Fibroblast of pulmonary artery (primary cell): Measurements from ENCODE around the gene ITCH.

ENCODE experiments used
- DNase-seq: peaks from one replicate; pipeline ENCODE4 v3.0.0-alpha.2; 2010; ENCODE audit warnings: low read depth
- H3K4me3 ChIP-seq: replicated peaks from 2 replicates; pipeline ENCODE4 v1.5.1; 2011; ENCODE audit warnings: low read depth, mild to moderate bottlenecking, control low read depth, low read length, moderate library complexity
- TF ChIP-seq, protein P1 (sequence below): IDR thresholded peaks from 2 replicates; pipeline ENCODE4 v1.5.1; 2011; ENCODE audit warnings: mild to moderate bottlenecking, control low read depth, low read length, inconsistent platforms; ENCODE audit errors: missing control alignments

Gene ITCH

DNA sequence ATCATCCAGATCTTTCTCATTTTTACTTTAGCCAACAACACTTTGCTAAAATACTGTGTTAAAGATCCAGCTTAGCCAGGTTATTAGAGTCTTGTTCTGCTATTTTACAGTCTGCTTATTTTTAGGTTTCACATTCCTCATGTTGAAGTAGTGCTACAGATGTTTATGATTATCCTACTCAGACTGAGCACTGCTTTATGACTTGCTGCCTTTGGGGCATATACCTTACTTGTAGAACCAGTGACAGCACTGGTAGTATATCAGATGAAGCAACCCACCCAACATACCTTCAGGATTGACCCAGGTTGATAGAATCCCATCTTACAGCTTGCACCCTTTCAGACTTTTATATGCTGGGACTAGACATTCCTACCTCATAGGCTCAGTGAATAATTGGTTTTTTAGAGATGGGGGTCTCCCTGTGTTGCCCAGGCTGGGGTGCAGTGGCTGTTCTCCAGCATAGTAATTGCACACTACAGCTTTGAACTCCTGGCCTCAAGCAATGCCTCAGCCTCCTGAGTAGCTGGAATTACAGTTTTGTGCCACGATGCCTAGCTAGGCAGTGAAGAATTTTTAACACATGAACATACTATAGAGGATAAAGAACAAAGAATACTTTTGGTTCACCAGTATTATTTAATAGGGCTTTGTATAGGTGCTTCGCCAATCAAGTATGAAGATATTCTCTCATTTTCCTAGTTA lies 89.4 kb downstream of the ITCH start:
- DNase-seq, result no peak
- TF ChIP-seq, protein P1, sequence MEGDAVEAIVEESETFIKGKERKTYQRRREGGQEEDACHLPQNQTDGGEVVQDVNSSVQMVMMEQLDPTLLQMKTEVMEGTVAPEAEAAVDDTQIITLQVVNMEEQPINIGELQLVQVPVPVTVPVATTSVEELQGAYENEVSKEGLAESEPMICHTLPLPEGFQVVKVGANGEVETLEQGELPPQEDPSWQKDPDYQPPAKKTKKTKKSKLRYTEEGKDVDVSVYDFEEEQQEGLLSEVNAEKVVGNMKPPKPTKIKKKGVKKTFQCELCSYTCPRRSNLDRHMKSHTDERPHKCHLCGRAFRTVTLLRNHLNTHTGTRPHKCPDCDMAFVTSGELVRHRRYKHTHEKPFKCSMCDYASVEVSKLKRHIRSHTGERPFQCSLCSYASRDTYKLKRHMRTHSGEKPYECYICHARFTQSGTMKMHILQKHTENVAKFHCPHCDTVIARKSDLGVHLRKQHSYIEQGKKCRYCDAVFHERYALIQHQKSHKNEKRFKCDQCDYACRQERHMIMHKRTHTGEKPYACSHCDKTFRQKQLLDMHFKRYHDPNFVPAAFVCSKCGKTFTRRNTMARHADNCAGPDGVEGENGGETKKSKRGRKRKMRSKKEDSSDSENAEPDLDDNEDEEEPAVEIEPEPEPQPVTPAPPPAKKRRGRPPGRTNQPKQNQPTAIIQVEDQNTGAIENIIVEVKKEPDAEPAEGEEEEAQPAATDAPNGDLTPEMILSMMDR, result no peak
- no peak overlapping the region for H3K4me3 ChIP-seq

DNA sequence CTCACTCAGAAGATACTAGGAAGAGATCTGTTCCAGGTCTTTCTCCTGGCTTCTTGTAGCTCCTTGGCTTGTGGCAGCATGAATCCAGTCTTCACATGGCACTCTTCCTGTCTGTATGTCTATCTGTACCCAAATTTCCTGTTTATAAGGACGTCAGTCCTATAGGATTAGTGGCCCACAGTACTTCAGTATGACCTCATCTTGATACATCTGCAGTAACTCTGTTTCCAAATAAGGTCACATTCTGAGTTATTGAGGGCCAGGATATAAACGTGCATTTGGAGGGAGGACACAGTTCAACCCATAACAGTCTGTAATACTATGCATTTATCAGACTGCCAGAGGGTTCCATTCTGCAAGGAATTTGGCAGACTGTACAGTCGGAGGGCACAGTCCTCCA lies 95.6 kb downstream of the ITCH start:
- no peak overlapping the region for H3K4me3 ChIP-seq
- TF ChIP-seq, protein P1, result no peak
- peak; percentile 43 for DNase-seq

DNA sequence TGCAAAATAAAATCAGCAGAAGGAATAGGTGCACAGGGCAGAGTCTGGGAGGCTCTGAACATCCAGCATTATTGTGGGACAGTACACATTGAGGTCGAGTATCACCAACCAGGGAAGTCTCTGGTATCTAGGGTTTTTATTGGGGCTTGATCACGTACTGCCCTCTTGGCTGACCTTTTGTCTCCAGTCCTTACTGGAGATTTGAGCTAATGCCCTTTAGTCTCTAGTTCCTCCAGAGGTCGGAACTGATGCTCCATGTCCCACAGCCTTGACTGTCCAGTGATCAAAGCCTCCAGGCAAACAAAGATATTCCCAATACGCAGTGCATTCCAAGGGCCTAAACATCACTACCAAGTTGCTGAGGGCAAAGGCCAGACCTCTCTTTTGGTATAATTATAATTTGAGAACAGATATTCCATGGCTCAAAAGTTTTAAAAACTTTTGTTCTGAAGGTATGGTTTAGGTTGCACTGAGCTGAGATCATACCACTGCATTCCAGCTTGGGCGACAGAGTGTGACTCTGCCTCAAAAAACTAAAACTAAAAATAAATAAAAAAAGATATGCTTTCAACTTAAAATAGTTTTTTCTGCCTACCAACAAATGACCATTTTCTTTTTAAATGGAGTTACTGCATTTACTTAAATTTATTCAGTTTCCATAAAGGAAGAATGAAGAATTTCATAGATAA lies 96.3 kb downstream of the ITCH start:
- no peak overlapping the region for H3K4me3 ChIP-seq
- TF ChIP-seq, protein P1, result no peak
- no peak for DNase-seq

DNA sequence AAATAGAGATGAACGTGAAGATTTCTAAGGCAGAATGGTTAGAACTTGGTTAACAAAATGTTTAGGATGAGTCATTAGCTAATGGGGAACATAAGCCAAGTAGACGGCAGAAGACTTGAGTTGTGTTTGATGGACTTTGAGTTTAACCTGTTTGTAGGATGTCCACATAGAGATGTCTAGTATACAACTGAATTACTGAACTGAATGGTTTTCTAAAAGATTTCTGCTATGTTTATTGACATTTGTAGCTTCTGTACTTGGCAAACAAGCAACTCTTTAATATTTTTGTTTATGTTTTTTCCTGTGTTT lies 98.7 kb downstream of the ITCH start:
- DNase-seq, result no peak
- no peak overlapping the region for H3K4me3 ChIP-seq
- TF ChIP-seq, protein P1, result no peak

DNA sequence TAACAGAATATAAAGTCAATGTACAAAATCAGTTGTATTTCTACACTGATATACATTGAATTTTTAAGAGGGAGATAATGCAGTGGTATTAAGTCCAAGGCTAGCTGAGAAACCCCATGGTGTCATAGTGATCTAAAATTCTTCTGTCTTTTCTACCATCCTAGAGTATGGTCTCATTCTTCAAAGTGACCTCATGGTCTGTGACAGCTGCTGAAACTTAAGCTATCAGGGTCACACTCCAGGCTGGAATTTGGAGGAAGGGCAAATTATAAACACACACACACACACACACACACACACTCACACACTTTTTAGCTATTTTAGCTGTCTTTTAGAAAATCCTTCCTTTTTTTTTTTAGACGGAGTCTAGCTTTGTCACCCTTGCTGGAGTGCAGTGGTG lies 105.9 kb downstream of the ITCH start:
- no peak overlapping the region for H3K4me3 ChIP-seq
- TF ChIP-seq, protein P1, result no peak
- DNase-seq, result no peak

DNA sequence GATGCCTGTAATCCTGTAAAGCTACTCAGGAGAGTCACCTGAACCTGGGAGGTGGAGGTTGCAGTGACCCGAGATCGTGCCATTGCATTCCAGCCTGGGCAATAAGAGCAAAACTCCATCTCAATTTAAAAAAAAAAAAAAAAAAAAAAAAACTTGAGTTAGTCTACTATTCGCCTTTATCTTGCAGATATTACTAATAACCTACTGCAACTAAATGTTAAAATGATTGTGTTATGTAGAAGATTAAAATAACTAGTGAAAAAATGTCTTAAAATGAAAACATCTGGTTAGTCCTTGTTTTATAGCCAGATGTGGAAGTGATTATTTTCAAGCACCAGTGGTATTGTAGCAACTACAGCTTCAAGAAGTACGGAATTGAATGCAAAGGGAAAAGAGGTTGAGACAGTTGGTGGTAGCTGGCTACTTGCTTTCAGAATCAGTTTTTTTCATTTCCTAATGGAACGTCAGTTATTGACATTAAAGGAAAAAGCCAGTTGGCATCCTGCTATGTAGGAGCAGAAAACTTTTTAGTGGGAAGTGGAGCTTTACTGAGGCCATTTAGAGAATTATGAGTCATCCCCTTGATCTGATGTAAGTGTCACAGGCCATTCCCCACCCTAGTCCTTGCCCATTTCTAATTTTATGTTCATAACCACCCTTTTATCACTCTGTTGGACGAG lies 109.3 kb downstream of the ITCH start:
- DNase-seq, result peak; percentile 46
- TF ChIP-seq, protein P1, result no peak
- no peak overlapping the region for H3K4me3 ChIP-seq
